ENCODE results near the gene ASTN2. TPM values are rescaled to one million over a fixed set of nuclear protein-coding genes. Genes with fewer than 3 reads are reported as not detected.

ASTN2 gene
- total and polyA plus RNA-seq, 2 experiments from 2014 or later: 7.0 to 24.6 TPM

GRCh38 chr9:116576386-116576785 is 838.5 kb downstream of the ASTN2 start:
- no peak for TF ChIP-seq ZNF331 (CRISPR knock-in tag; IDR thresholded peaks at IDR 0.05; ENCODE audit: low read depth)
- no peak for TF ChIP-seq EZH2phosphoT487 (IDR thresholded peaks at IDR 0.05; ENCODE audit: unreplicated experiment)
- no peak for TF ChIP-seq STAT1 (IDR thresholded peaks at IDR 0.05; ENCODE audit: unreplicated experiment)
- TF ChIP-seq REST (IDR thresholded peaks at IDR 0.05; ENCODE audit: unreplicated experiment): no peak
- TF ChIP-seq ZNF462 (CRISPR knock-in tag; IDR thresholded peaks at IDR 0.05): no peak
- no peak for TF ChIP-seq ETS1 (IDR thresholded peaks at IDR 0.05)
- TF ChIP-seq ZNF114 (CRISPR knock-in tag; IDR thresholded peaks at IDR 0.05): no peak
- H3K79me2 ChIP-seq (replicated peaks; ENCODE audit: insufficient read depth): no peaks in the 10 kb centered on the region
- no peak for ATAC-seq
- no peak overlapping the region for H3K4me3 Mint-ChIP-seq
- H4K20me1 ChIP-seq (replicated peaks; ENCODE audit: insufficient read depth): no peaks in the 10 kb centered on the region; the same call in 1 of the 2 replicates
- no peaks in the 10 kb centered on the region for H3K9me2 ChIP-seq (ENCODE audit: insufficient read depth)
- no peaks in the 10 kb centered on the region for H3F3A ChIP-seq (replicated peaks; ENCODE audit: low read depth)
- no peak overlapping the region for H3K27ac Mint-ChIP-seq
- peaks cover 4% of the 10 kb centered on the region; the same call in 2 of the 3 replicates for H3K4me1 Mint-ChIP-seq
- H3K36me3 ChIP-seq (ENCODE audit: insufficient read depth): no peaks in the 10 kb centered on the region
- H3K27me3 Mint-ChIP-seq (ENCODE audit: insufficient read depth, low read depth, poor library complexity): no peaks in the 10 kb centered on the region
- H3K27ac ChIP-seq (ENCODE audit: low read depth): no peak overlapping the region
- no peak overlapping the region for H2AFZ ChIP-seq
- H3K4me2 ChIP-seq: no peak overlapping the region
- H3K9me3 Mint-ChIP-seq: no peaks in the 10 kb centered on the region
- no peaks in the 10 kb centered on the region for H3K4me1 ChIP-seq (ENCODE audit: insufficient read depth)
- H3K4me3 ChIP-seq: no peak overlapping the region
- DNase-seq (ENCODE audit: low spot score): no peak
- no peaks in the 10 kb centered on the region for H3K36me3 Mint-ChIP-seq (ENCODE audit: low read depth)
- no peaks in the 10 kb centered on the region for H3K27me3 ChIP-seq (ENCODE audit: insufficient read depth)

Measured in GM23338 (cell line).